AG04450 (cell line): Measurements from ENCODE around the gene C11orf52. TPM values are rescaled to one million over a fixed set of nuclear protein-coding genes. Genes with fewer than 3 reads are reported as not detected.

Experiments used
- CTCF ChIA-PET: fragments of 300-600, 350-600 bp; formaldehyde crosslinking; extraction: SDS; loops from one replicate; lab custom pipeline; 2022; ENCODE audit warnings: antibody characterized with exemption, inconsistent platforms; lab: Charles Lee
- POLR2A ChIA-PET: fragments of 350-600 bp; formaldehyde crosslinking; extraction: SDS; loops from one replicate; lab custom pipeline; 2021; ENCODE audit warnings: antibody characterized with exemption, inconsistent platforms; lab: Yijun Ruan, JAX
- DNase-seq: peaks from one replicate; pipeline ENCODE4 v3.0.0-alpha.2; 2011; ENCODE audit warnings: low read depth, low spot score
- H3K27ac ChIP-seq: one replicate; pipeline ENCODE4 v1.5.1; 2012; ENCODE audit warnings: low read depth, low read length, control low read depth
- H3K27me3 ChIP-seq: one replicate; pipeline ENCODE4 v1.6.0; 2012; ENCODE audit warnings: low read length; ENCODE audit not compliant: control insufficient read depth, insufficient read depth
- H3K4me3 ChIP-seq: 2 replicates; pipeline ENCODE4 v1.5.1; 2011; ENCODE audit warnings: mild to moderate bottlenecking, low read depth, low read length, control low read depth
- H3K9me3 ChIP-seq: 2 replicates; pipeline ENCODE4 v1.5.1; 2012; ENCODE audit warnings: low read length; ENCODE audit not compliant: control insufficient read depth, insufficient read depth
- polyA plus RNA-seq: library from polyadenylated mRNA; depleted of rRNA; stranded (reverse); fragments of >200 nt; gene quantifications from 2 replicates; pipeline ENCODE4 v1.2.3, GENCODE V29; 2011
- TF ChIP-seq, protein P1 (sequence below): IDR thresholded peaks from 2 replicates; pipeline ENCODE4 v1.5.1; 2011; ENCODE audit warnings: low read depth, low read length, control low read depth, inconsistent platforms

Gene C11orf52
- polyA plus RNA-seq, 1 experiment: 0.38 TPM

DNA sequence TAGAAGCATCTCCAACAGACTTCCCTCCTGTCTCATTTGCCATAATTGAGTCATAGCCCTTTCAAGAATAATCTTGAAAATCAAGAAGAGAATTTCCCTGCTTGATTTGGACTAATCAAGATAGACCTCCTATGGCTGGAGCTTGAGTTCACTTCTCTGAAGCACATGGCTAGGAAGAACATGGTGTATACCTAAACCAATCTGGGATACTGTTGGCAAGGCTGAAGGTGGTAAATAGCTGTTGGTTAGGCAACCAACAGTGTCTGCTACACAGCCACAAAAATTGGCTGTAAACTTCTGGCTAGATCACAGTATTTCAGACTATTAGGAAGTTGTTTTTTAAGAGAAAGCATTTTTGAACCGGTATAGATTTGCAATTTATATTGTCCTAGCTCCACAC is 12.0 kb upstream of the C11orf52 start:
- Histone ChIP-seq H3K4me3 (no peak overlapping the region), H3K27ac (no peak overlapping the region), H3K9me3 (no peaks in the 10 kb centered on the region), H3K27me3 (peaks cover 3% of the 10 kb centered on the region)
- DNase-seq: no peak
- TF ChIP-seq, protein P1, sequence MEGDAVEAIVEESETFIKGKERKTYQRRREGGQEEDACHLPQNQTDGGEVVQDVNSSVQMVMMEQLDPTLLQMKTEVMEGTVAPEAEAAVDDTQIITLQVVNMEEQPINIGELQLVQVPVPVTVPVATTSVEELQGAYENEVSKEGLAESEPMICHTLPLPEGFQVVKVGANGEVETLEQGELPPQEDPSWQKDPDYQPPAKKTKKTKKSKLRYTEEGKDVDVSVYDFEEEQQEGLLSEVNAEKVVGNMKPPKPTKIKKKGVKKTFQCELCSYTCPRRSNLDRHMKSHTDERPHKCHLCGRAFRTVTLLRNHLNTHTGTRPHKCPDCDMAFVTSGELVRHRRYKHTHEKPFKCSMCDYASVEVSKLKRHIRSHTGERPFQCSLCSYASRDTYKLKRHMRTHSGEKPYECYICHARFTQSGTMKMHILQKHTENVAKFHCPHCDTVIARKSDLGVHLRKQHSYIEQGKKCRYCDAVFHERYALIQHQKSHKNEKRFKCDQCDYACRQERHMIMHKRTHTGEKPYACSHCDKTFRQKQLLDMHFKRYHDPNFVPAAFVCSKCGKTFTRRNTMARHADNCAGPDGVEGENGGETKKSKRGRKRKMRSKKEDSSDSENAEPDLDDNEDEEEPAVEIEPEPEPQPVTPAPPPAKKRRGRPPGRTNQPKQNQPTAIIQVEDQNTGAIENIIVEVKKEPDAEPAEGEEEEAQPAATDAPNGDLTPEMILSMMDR: no peak
- POLR2A ChIA-PET: no interaction called here
- CTCF ChIA-PET: interaction anchor here (0.6 to 1.2 kb wide), 2 partner anchors 25 to 239 kb away, joined by 3 to 5 read pairs; no protein-coding TSS in a partner anchor

DNA sequence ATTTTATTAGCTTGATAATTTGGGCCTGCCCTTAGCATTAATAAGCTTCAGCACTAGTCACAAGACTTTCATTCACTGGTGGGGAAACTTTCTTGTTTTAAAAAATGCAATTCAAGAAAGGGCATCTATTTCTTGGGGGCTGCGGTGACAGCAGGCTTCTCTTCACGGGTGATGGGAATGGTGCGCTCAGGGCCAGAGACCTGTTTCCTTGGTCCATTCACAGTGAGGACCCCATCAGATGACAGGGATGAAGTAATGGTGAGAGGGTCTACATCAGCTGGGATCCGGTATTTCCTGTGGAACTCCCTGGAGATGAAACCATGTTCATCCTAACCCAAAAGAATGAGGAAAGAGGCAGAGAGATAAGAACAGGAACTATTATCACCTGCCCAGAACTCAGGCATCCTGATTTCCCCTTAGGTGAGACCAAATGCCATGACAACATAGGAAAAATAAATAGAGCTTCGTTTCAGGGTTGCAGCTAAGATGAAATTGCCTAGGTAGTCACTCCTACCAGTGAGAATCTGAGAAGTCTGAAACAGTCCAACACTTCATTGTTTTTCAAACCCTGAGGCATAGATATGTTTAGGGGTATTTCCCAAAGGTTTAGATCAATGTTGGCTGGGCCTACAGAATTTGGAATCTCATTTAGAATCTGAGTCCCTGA is 9.9 kb upstream of the C11orf52 start:
- H3K4me3 ChIP-seq: no peak overlapping the region
- H3K27me3 ChIP-seq: peaks cover 3% of the 10 kb centered on the region
- TF ChIP-seq, protein P1: no peak
- no peak for DNase-seq
- no peak overlapping the region for H3K27ac ChIP-seq
- ChIA-PET CTCF (no interaction called here), POLR2A (no interaction called here)
- no peaks in the 10 kb centered on the region; the same call in 1 of the 2 replicates for H3K9me3 ChIP-seq

DNA sequence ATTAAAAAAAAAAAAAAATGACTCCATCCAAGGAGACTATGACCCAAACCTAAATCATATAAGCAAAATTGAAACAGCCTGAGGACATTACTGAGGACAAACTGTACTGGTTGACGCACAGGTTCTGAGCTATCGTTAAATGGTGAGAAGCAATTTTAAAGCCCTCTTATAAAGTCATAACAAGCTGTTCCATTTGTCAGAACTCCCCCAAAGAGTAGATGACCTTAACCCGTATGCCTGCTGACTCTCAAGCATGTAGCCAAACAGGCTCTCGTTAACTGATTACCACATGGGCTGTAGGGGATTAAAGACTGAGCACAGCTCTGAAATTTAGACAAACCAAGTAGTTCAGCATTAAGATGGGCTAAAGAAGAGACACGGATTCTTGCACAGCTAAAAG is 9.3 kb upstream of the C11orf52 start:
- ChIA-PET POLR2A (no interaction called here), CTCF (interaction anchor here (0.7 kb wide), 1 partner anchor 18 kb away, joined by 4 read pairs; no protein-coding TSS in a partner anchor)
- Histone ChIP-seq H3K27ac (no peak overlapping the region), H3K27me3 (peaks cover 3% of the 10 kb centered on the region), H3K9me3 (no peaks in the 10 kb centered on the region; the same call in 1 of the 2 replicates), H3K4me3 (no peak overlapping the region)
- TF ChIP-seq, protein P1: no peak
- no peak for DNase-seq

DNA sequence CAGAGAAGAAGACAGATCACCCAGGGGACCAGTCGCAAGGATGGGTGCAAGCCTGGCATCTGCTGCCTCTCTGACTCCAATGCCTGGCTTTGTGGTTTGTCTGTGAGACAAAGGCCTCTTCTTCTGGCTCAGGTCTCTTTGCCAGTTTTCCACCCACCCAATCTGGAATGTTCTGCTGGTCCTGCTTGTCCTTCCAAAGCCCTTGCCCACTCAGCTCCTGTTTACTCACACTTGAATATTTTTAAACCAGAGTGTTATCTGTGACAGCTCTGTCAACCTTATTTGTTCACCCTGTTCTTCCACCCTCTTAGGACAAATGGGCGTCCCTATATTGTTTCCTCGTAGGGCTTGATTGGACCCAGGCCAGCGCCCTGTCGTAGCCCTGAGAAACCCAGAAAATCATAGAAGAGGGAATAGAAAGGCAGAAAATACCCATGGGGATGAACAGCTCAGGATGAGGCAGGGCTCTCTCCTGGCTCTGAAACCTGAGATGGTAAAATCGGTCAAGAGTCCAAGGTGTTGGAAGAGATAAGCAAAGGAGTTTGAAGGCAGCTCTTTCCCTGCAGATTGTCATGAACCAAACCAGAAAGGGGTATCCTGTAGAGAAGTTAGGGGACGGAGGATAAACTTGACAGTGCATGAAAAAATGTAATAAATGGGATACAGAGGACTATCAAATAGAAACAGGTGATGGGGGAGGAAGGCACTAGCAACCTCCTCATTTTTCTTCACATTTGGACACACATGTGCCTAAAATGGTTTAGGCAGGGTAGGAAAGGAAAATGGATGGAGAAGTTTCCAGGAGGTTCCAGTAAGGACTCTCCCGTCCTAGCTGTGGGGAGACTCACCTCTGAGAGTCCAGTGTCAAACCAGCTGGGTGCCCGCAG is 7.8 kb upstream of the C11orf52 start:
- Histone ChIP-seq H3K9me3 (no peaks in the 10 kb centered on the region; the same call in 1 of the 2 replicates), H3K4me3 (no peak overlapping the region), H3K27ac (no peak overlapping the region), H3K27me3 (peaks cover 3% of the 10 kb centered on the region)
- no peak for DNase-seq
- TF ChIP-seq, protein P1: no peak
- CTCF ChIA-PET: interaction anchor here (1.2 kb wide), 1 partner anchor 40 kb away, joined by 4 read pairs; the partner anchor contains the start of gene ALG9
- POLR2A ChIA-PET: no interaction called here
